MM.1S (cell line): ENCODE measurements around the gene KCNC1.

Experiments
- DNase-seq: peaks from one replicate; pipeline ENCODE4 v3.0.0-alpha.2; 2015
- H2AFZ ChIP-seq: fragments of 300-600 bp; sonication (generic); 2 replicates; pipeline ENCODE4 v1.6.0; 2016; ENCODE audit warnings: antibody characterized with exemption, low read length
- H3F3A ChIP-seq: fragments of 300-600 bp; sonication (generic); 2 replicates; pipeline ENCODE4 v1.6.1; 2016; ENCODE audit warnings: mild to moderate bottlenecking, antibody characterized with exemption, low read length, moderate library complexity, mixed read lengths; ENCODE audit not compliant: insufficient read depth
- H3K27ac ChIP-seq: fragments of 300-600 bp; sonication (generic); 2 replicates; pipeline ENCODE4 v1.5.1; 2016; ENCODE audit warnings: mild to moderate bottlenecking, low read length
- H3K27me3 ChIP-seq: fragments of 300-600 bp; sonication (generic); replicated peaks from 2 replicates; pipeline ENCODE4 v1.6.0; 2016; ENCODE audit warnings: low read length; ENCODE audit not compliant: insufficient read depth
- H3K36me3 ChIP-seq: fragments of 300-600 bp; sonication (generic); replicated peaks from 2 replicates; pipeline ENCODE4 v1.6.1; 2016; ENCODE audit warnings: mild to moderate bottlenecking, low read length, mixed read lengths; ENCODE audit not compliant: insufficient read depth
- H3K4me1 ChIP-seq: fragments of 300-600 bp; sonication (generic); 2 replicates; pipeline ENCODE4 v1.6.1; 2016; ENCODE audit warnings: low read length, mixed read lengths
- H3K4me2 ChIP-seq: fragments of 300-600 bp; sonication (generic); 2 replicates; pipeline ENCODE4 v1.6.0; 2016; ENCODE audit warnings: low read depth, low read length
- H3K4me3 ChIP-seq: fragments of 300-600 bp; sonication (generic); 2 replicates; pipeline ENCODE4 v1.5.1; 2016; ENCODE audit warnings: low read length, mixed read lengths
- H3K79me2 ChIP-seq: fragments of 300-600 bp; sonication (generic); 2 replicates; pipeline ENCODE4 v1.6.1; 2016; ENCODE audit warnings: mixed run types, low read length, mixed read lengths
- H3K9ac ChIP-seq: fragments of 300-600 bp; sonication (generic); 2 replicates; pipeline ENCODE4 v1.6.1; 2016; ENCODE audit warnings: low read length, mixed read lengths
- H3K9me2 ChIP-seq: fragments of 300-600 bp; sonication (generic); replicated peaks from 2 replicates; pipeline ENCODE4 v1.6.1; 2016; ENCODE audit warnings: mild to moderate bottlenecking, low read length, mixed read lengths; ENCODE audit not compliant: insufficient read depth
- H3K9me3 ChIP-seq: fragments of 300-600 bp; sonication (generic); replicated peaks from 2 replicates; pipeline ENCODE4 v1.6.1; 2016; ENCODE audit warnings: mild to moderate bottlenecking, low read length, mixed read lengths; ENCODE audit not compliant: insufficient read depth
- H4K20me1 ChIP-seq: fragments of 300-600 bp; sonication (generic); 2 replicates; pipeline ENCODE4 v1.6.1; 2016; ENCODE audit warnings: mild to moderate bottlenecking, low read length, moderate library complexity, mixed read lengths; ENCODE audit not compliant: insufficient read depth
- CTCF ChIP-seq: fragments of 300-600 bp; sonication (generic); IDR thresholded peaks from 2 replicates; pipeline ENCODE4 v1.5.1; 2016; ENCODE audit warnings: antibody characterized with exemption, low read length, mixed read lengths
- EZH2 ChIP-seq: fragments of 300-600 bp; sonication (generic); optimal IDR thresholded peaks from 2 replicates; pipeline ENCODE3; 2017; ENCODE audit warnings: low read depth, mild to moderate bottlenecking, antibody characterized with exemption, low read length, mixed read lengths
- EZH2phosphoT487 ChIP-seq: fragments of 300-600 bp; sonication (generic); IDR thresholded peaks from 2 replicates; pipeline ENCODE4 v1.6.1; 2018; ENCODE audit warnings: antibody characterized with exemption, low read length

Gene KCNC1

GRCh38 chr11:17694494-17695110 is 40.0 kb upstream of the KCNC1 start:
- DNase-seq, result no peak
- H3K36me3 ChIP-seq, result no peaks in the 10 kb centered on the region
- TF ChIP-seq EZH2phosphoT487 (no peak), CTCF (no peak), EZH2 (no peak)
- no peak overlapping the region for H3K27ac ChIP-seq
- no peak overlapping the region for H3K9ac ChIP-seq
- H3K9me3 ChIP-seq, result no peaks in the 10 kb centered on the region
- H3K4me1 ChIP-seq, result no peaks in the 10 kb centered on the region
- no peak overlapping the region for H2AFZ ChIP-seq
- H3K27me3 ChIP-seq, result 0 out of 2 replicates have a peak, but pooled peaks cover 4% of the 10 kb centered on the region
- H3K4me2 ChIP-seq, result no peak overlapping the region
- no peak overlapping the region for H3K4me3 ChIP-seq
- H3K9me2 ChIP-seq, result no peaks in the 10 kb centered on the region
- H4K20me1 ChIP-seq, result no peaks in the 10 kb centered on the region
- no peaks in the 10 kb centered on the region for H3F3A ChIP-seq
- H3K79me2 ChIP-seq, result no peaks in the 10 kb centered on the region

GRCh38 chr11:17695454-17696441 is 38.8 kb upstream of the KCNC1 start:
- TF ChIP-seq EZH2phosphoT487, result no peak
- TF ChIP-seq EZH2, result no peak
- TF ChIP-seq CTCF, result no peak
- Histone ChIP-seq H3F3A (no peaks in the 10 kb centered on the region), H3K79me2 (no peaks in the 10 kb centered on the region), H3K27me3 (0 out of 2 replicates have a peak, but pooled peaks cover 4% of the 10 kb centered on the region), H3K4me3 (no peak overlapping the region), H3K27ac (no peak overlapping the region), H3K9me2 (no peaks in the 10 kb centered on the region), H3K36me3 (no peaks in the 10 kb centered on the region), H3K9me3 (no peaks in the 10 kb centered on the region), H3K4me1 (no peaks in the 10 kb centered on the region), H3K9ac (no peak overlapping the region), H3K4me2 (no peak overlapping the region), H2AFZ (no peak overlapping the region), H4K20me1 (no peaks in the 10 kb centered on the region)
- DNase-seq, result no peak

- H3K9me3 ChIP-seq, result no peaks in the 10 kb centered on the region
- no peak overlapping the region for H3K9ac ChIP-seq
- no peak for DNase-seq
- 0 out of 2 replicates have a peak, but pooled peaks cover 4% of the 10 kb centered on the region for H3K27me3 ChIP-seq
- no peaks in the 10 kb centered on the region for H3K4me1 ChIP-seq
- no peak overlapping the region for H3K27ac ChIP-seq
- H3K36me3 ChIP-seq, result no peaks in the 10 kb centered on the region
- H3F3A ChIP-seq, result no peaks in the 10 kb centered on the region
- TF ChIP-seq CTCF (no peak), EZH2phosphoT487 (no peak), EZH2 (no peak)
- H4K20me1 ChIP-seq, result no peaks in the 10 kb centered on the region
- H3K4me3 ChIP-seq, result no peak overlapping the region
- H3K79me2 ChIP-seq, result no peaks in the 10 kb centered on the region
- H3K9me2 ChIP-seq, result no peaks in the 10 kb centered on the region
- no peak overlapping the region for H3K4me2 ChIP-seq
- no peak overlapping the region for H2AFZ ChIP-seq
Observed at GRCh38 chr11:17696741-17697140, 37.8 kb upstream of the KCNC1 start.
